ENCODE data around the gene OR4C11.

Gene OR4C11, protein sequence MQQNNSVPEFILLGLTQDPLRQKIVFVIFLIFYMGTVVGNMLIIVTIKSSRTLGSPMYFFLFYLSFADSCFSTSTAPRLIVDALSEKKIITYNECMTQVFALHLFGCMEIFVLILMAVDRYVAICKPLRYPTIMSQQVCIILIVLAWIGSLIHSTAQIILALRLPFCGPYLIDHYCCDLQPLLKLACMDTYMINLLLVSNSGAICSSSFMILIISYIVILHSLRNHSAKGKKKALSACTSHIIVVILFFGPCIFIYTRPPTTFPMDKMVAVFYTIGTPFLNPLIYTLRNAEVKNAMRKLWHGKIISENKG

GRCh38 chr11:55607545-55607944 is at the start of gene OR4C11:
Gene OR4C11 (minus strand): TSS chr11:55607645. CDS start chr11:55604373, 3,272 bp downstream.
- DNase-seq (ENCODE audit: low read depth) = no peak

GRCh38 chr11:55655096-55655495 is 47.7 kb upstream of the OR4C11 start:
- DNase-seq (ENCODE audit: low read depth) = no peak

- DNase-seq (ENCODE audit: low read depth) = no peak
Measured at GRCh38 chr11:55652560-55652959, 45.1 kb upstream of the OR4C11 start.

- no peak for DNase-seq (ENCODE audit: low read depth)
Measured at GRCh38 chr11:55648027-55648426, 40.6 kb upstream of the OR4C11 start, which contains the start of gene OR4S2. Gene OR4S2 (plus strand): TSS chr11:55648327. CDS start chr11:55650904, 2,577 bp downstream.

GRCh38 chr11:55634813-55635212 is 27.4 kb upstream of the OR4C11 start, which contains the start of gene OR4P4:
Gene OR4P4 (plus strand): TSS chr11:55635113.
- no peak for DNase-seq (ENCODE audit: low read depth)

GRCh38 chr11:55624531-55624930 is 17.1 kb upstream of the OR4C11 start:
- no peak for DNase-seq (ENCODE audit: low read depth)

- no peak for DNase-seq (ENCODE audit: low read depth)
Measured at GRCh38 chr11:55572548-55572947, 34.9 kb downstream of the OR4C11 start.

- no peak for DNase-seq (ENCODE audit: low read depth)
Measured at GRCh38 chr11:55571828-55572227, 35.6 kb downstream of the OR4C11 start, which contains the start of gene OR4C16. Gene OR4C16 (plus strand): TSS chr11:55572128. CDS start chr11:55572128, 0 bp downstream.

- DNase-seq (ENCODE audit: low read depth) = no peak
Measured at GRCh38 chr11:55554169-55554568, 53.3 kb downstream of the OR4C11 start, which contains the start of gene OR4C15. Gene OR4C15 (plus strand): TSS chr11:55554469. CDS start chr11:55554469, 0 bp downstream.

All from stimulated activated CD8-positive, alpha-beta memory T cell treated with anti-CD3 and anti-CD28 coated beads, Interleukin-15, amount 100 ng/mL, for 24 hours (primary cell).